SW480 (cell line): ENCODE data around the gene PFDN4.
A peak's percentile ranks its signal among the peaks of the same experiment; 100 is the strongest.
"Not testable (repeated sequence)": the region's sequence is repeated elsewhere in the genome, so short reads cannot be mapped to it uniquely, and the experiment has no call there.

Source experiments
- DNase-seq: peaks from one replicate; pipeline ENCODE4 v3.0.0-alpha.2; 2016; ENCODE audit warnings: low spot score

The PFDN4 gene

GRCh38 chr20:54223751-54224150 lies 15.9 kb downstream of the PFDN4 start:
- DNase-seq = no peak

GRCh38 chr20:54224642-54225041 lies 16.8 kb downstream of the PFDN4 start:
- DNase-seq = not testable (repeated sequence)

- DNase-seq = no peak
These were observed 19.4 kb downstream of the PFDN4 start for GRCh38 chr20:54227241-54227640.

- DNase-seq = no peak
These were observed 19.9 kb downstream of the PFDN4 start for GRCh38 chr20:54227751-54228150.

GRCh38 chr20:54228841-54229240 lies 21.0 kb downstream of the PFDN4 start:
- no peak for DNase-seq

GRCh38 chr20:54229566-54230160 lies 21.8 kb downstream of the PFDN4 start:
- no peak for DNase-seq

GRCh38 chr20:54231036-54231435 lies 23.1 kb downstream of the PFDN4 start:
- no peak for DNase-seq

- no peak for DNase-seq
These were observed 27.1 kb downstream of the PFDN4 start for GRCh38 chr20:54234991-54235390.

GRCh38 chr20:54237116-54237943 lies 29.4 kb downstream of the PFDN4 start:
- no peak for DNase-seq

- DNase-seq = no peak
These were observed 36.2 kb downstream of the PFDN4 start for GRCh38 chr20:54244113-54244512.

- DNase-seq = not testable (repeated sequence)
These were observed 40.8 kb downstream of the PFDN4 start for GRCh38 chr20:54248705-54249104.

GRCh38 chr20:54250691-54251090 lies 42.8 kb downstream of the PFDN4 start:
- no peak for DNase-seq

GRCh38 chr20:54251096-54251495 lies 43.2 kb downstream of the PFDN4 start:
- no peak for DNase-seq

- no peak for DNase-seq
These were observed 46.7 kb downstream of the PFDN4 start for GRCh38 chr20:54254596-54254995.

GRCh38 chr20:54255157-54255556 lies 47.3 kb downstream of the PFDN4 start:
- DNase-seq = no peak

- DNase-seq = no peak
These were observed 48.3 kb downstream of the PFDN4 start for GRCh38 chr20:54256202-54256601.

- DNase-seq = peak; percentile 33
These were observed 49.4 kb downstream of the PFDN4 start for GRCh38 chr20:54257071-54257816.

- no peak for DNase-seq
These were observed 52.2 kb downstream of the PFDN4 start for GRCh38 chr20:54260116-54260515.

GRCh38 chr20:54262671-54263070 lies 54.8 kb downstream of the PFDN4 start:
- no peak for DNase-seq

- DNase-seq = no peak
These were observed 55.3 kb downstream of the PFDN4 start for GRCh38 chr20:54263116-54263690.

- not testable (repeated sequence) for DNase-seq
These were observed 57.9 kb downstream of the PFDN4 start for GRCh38 chr20:54265791-54266190.

- DNase-seq = no peak
These were observed 59.0 kb downstream of the PFDN4 start for GRCh38 chr20:54266844-54267243.
